Measurements from ENCODE around the gene SCUBE3. TPM values are rescaled to one million over a fixed set of nuclear protein-coding genes. Genes with fewer than 3 reads are reported as not detected.

SCUBE3 gene
- total RNA-seq, 3 donors from 2014 or later (not counting 1 experiment from before 2014, with no cell fraction given) = 0.25 to 0.31 TPM; not detected in 1

GRCh38 chr6:35272005-35272404 is 58.2 kb downstream of the SCUBE3 start:
- no peaks in the 10 kb centered on the region for H3K9me3 ChIP-seq (ENCODE audit: control insufficient read depth, insufficient read depth, low read length)
- WGBS (ENCODE audit: insufficient coverage) = 93% methylated on average over 2 of the region's 2 CpGs
- no peak overlapping the region for H3K27ac ChIP-seq (ENCODE audit: low read length)
- H3K27me3 ChIP-seq (ENCODE audit: control insufficient read depth, insufficient read depth, low read length) = no peaks in the 10 kb centered on the region
- TF ChIP-seq CTCF (IDR thresholded peaks at IDR 0.05) = no peak
- H3K36me3 ChIP-seq (ENCODE audit: control insufficient read depth, insufficient read depth, low read length) = no peaks in the 10 kb centered on the region
- H3K4me1 Mint-ChIP-seq = peaks cover 5 to 8% of the 10 kb centered on the region in 2 donors
- intact Hi-C loops (cut with micrococcal nuclease) = no loop called here
- no peaks in the 10 kb centered on the region for H3K9me3 Mint-ChIP-seq
- H3K4me1 ChIP-seq (ENCODE audit: control insufficient read depth, insufficient read depth, low read length) = no peaks in the 10 kb centered on the region
- H3K27me3 Mint-ChIP-seq (ENCODE audit: low read depth in 2 of 2) = no peaks in the 10 kb centered on the region
- ATAC-seq (no peak), DNase-seq (no peak)
- no peak overlapping the region for H3K4me3 ChIP-seq (ENCODE audit: low read length)
- no peak overlapping the region for H3K27ac Mint-ChIP-seq
- H3K4me3 Mint-ChIP-seq = no peak overlapping the region
- no peaks in the 10 kb centered on the region for H3K36me3 Mint-ChIP-seq

- H3K9me3 Mint-ChIP-seq = no peaks in the 10 kb centered on the region
- no peak for TF ChIP-seq CTCF (IDR thresholded peaks at IDR 0.05)
- H3K4me1 ChIP-seq (ENCODE audit: control insufficient read depth, insufficient read depth, low read length) = no peaks in the 10 kb centered on the region
- no peak overlapping the region for H3K4me3 ChIP-seq (ENCODE audit: low read length)
- no peaks in the 10 kb centered on the region for H3K36me3 ChIP-seq (ENCODE audit: control insufficient read depth, insufficient read depth, low read length)
- no peaks in the 10 kb centered on the region for H3K36me3 Mint-ChIP-seq
- ATAC-seq (no peak), DNase-seq (no peak)
- no peak overlapping the region for H3K27ac Mint-ChIP-seq
- H3K4me3 Mint-ChIP-seq = no peak overlapping the region
- H3K27ac ChIP-seq (ENCODE audit: low read length) = no peak overlapping the region
- H3K27me3 ChIP-seq (ENCODE audit: control insufficient read depth, insufficient read depth, low read length) = no peaks in the 10 kb centered on the region
- WGBS (ENCODE audit: insufficient coverage) = 97% methylated on average over 2 of the region's 4 CpGs
- intact Hi-C loops (cut with micrococcal nuclease) = no loop called here
- H3K9me3 ChIP-seq (ENCODE audit: control insufficient read depth, insufficient read depth, low read length) = no peaks in the 10 kb centered on the region
- no peaks in the 10 kb centered on the region for H3K27me3 Mint-ChIP-seq (ENCODE audit: low read depth in 2 of 2)
- peaks cover 13 to 17% of the 10 kb centered on the region in 2 donors for H3K4me1 Mint-ChIP-seq
These were observed 60.2 kb downstream of the SCUBE3 start for GRCh38 chr6:35273822-35274559.

GRCh38 chr6:35275744-35276260 is 62.0 kb downstream of the SCUBE3 start:
- Histone ChIP-seq H3K27me3 (ENCODE audit: control insufficient read depth, insufficient read depth, low read length) (no peaks in the 10 kb centered on the region), H3K4me1 (ENCODE audit: control insufficient read depth, insufficient read depth, low read length) (no peaks in the 10 kb centered on the region), H3K27ac (ENCODE audit: low read length) (no peak overlapping the region), H3K9me3 (ENCODE audit: control insufficient read depth, insufficient read depth, low read length) (no peaks in the 10 kb centered on the region), H3K36me3 (ENCODE audit: control insufficient read depth, insufficient read depth, low read length) (peaks cover under 1% of the 10 kb centered on the region), H3K4me3 (ENCODE audit: low read length) (no peak overlapping the region)
- WGBS (ENCODE audit: insufficient coverage) = 78% methylated on average over 4 of the region's 4 CpGs
- H3K4me3 Mint-ChIP-seq = no peak overlapping the region
- ATAC-seq (no peak), DNase-seq (no peak)
- no peak overlapping the region for H3K27ac Mint-ChIP-seq
- intact Hi-C loops (cut with micrococcal nuclease) = no loop called here
- H3K4me1 Mint-ChIP-seq = peaks cover 14 to 17% of the 10 kb centered on the region in 2 donors
- H3K9me3 Mint-ChIP-seq = no peaks in the 10 kb centered on the region
- no peaks in the 10 kb centered on the region for H3K36me3 Mint-ChIP-seq
- TF ChIP-seq CTCF (IDR thresholded peaks at IDR 0.05) = no peak
- no peaks in the 10 kb centered on the region for H3K27me3 Mint-ChIP-seq (ENCODE audit: low read depth in 2 of 2)

Measured in natural killer cell (primary cell).